Testis (tissue), 2 donors: ENCODE results near the gene IRGQ.

Experiments used
- CTCF ChIP-seq, 3 experiments: fragments of 450-650 bp in 2 of 3; fragments of 200-600 bp in 1 of 3; sonication (generic) in 1 of 3; IDR thresholded peaks; one replicate each; pipeline ENCODE4 v1.5.1; 2016 to 2019; ENCODE audit warnings: antibody characterized with exemption in 3 of 3, mild to moderate bottlenecking in 2 of 3, moderate library complexity in 1 of 3
- POLR2A ChIP-seq: fragments of 450-650 bp; IDR thresholded peaks from one replicate; pipeline ENCODE4 v1.6.1; 2017; ENCODE audit warnings: antibody characterized with exemption, mild to moderate bottlenecking, moderate library complexity

- TF ChIP-seq CTCF (IDR thresholded peaks at IDR 0.05) (no peak), POLR2A (no peak)
Observed at GRCh38 chr19:43623889-43624670, 28.1 kb upstream of the IRGQ start.
